HepG2 (cell line): ENCODE results near the gene RAPGEFL1. TPM values are rescaled to one million over a fixed set of nuclear protein-coding genes. Genes with fewer than 3 reads are reported as not detected.

Experiments used
- E2F5 ChIP-seq: sonication (generic); formaldehyde crosslinking; conservative IDR thresholded peaks from 2 replicates; pipeline ENCODE4 v1.4.0; 2020; ENCODE audit warnings: missing genetic modification reagents
- ETV6 ChIP-seq: sonication (generic); formaldehyde crosslinking; conservative IDR thresholded peaks from 2 replicates; pipeline ENCODE4 v1.4.0; 2020; ENCODE audit warnings: missing genetic modification reagents
- GATAD1 ChIP-seq: IDR thresholded peaks from 2 replicates; pipeline ENCODE4 v1.6.1; 2016; ENCODE audit warnings: missing genetic modification reagents, missing compliant biosample characterization
- KLF12 ChIP-seq: sonication (generic); formaldehyde crosslinking; IDR thresholded peaks from 2 replicates; pipeline ENCODE4 v1.4.0; 2020; ENCODE audit warnings: missing genetic modification reagents, borderline replicate concordance
- MXI1 ChIP-seq: IDR thresholded peaks from 3 replicates; pipeline ENCODE4 v1.6.1; 2012; ENCODE audit warnings: low read depth, low read length, inconsistent platforms, borderline replicate concordance
- NCOA5 ChIP-seq: sonication (generic); formaldehyde crosslinking; IDR thresholded peaks from 2 replicates; pipeline ENCODE4 v1.4.0; 2020; ENCODE audit warnings: missing genetic modification reagents
- SNAPC4 ChIP-seq: sonication (generic); formaldehyde crosslinking; IDR thresholded peaks from 2 replicates; pipeline ENCODE4 v1.4.0; 2020; ENCODE audit warnings: mild to moderate bottlenecking, missing genetic modification reagents
- SP1 ChIP-seq, 2 experiments: fragments of 450-650 bp in 1 of 2; sonication (generic) in 1 of 2; formaldehyde crosslinking in 1 of 2; IDR thresholded peaks; 2 replicates each; pipeline versions ENCODE4 v1.4.0 to v1.6.1; 2016 to 2020; ENCODE audit warnings: missing genetic modification reagents in 1 of 2
- ZNF431 ChIP-seq: sonication (generic); formaldehyde crosslinking; IDR thresholded peaks from 2 replicates; pipeline ENCODE4 v1.9.0; 2022; ENCODE audit warnings: missing genetic modification reagents, low read depth, mild to moderate bottlenecking, borderline replicate concordance
- ZNF710 ChIP-seq: sonication (generic); formaldehyde crosslinking; IDR thresholded peaks from 2 replicates; pipeline ENCODE4 v1.5.0; 2020; ENCODE audit warnings: mild to moderate bottlenecking, missing genetic modification reagents, borderline replicate concordance
- polyA plus RNA-seq, 8 experiments: library from polyadenylated mRNA; depleted of rRNA in 3 of 8; stranded (reverse) in 7 of 8; unstranded in 1 of 8; fragments of >200 nt; fragmentation: Illumina TruSeq in 4 of 8; extraction: Trizol in 4 of 8; gene quantifications; 2 replicates each; pipeline versions ENCODE4 v1.2.1 to v1.2.3, GENCODE V29; 2011 to 2016; ENCODE audit warnings: low read depth in 4 of 8, missing spikeins in 1 of 8, mixed read lengths in 1 of 8; ENCODE audit not compliant: insufficient read depth in 1 of 8
- total RNA-seq, 5 experiments: library from RNA; depleted of rRNA; stranded (reverse); fragments of >200 nt; fragmentation: Illumina TruSeq; extraction: Trizol; gene quantifications; 2 replicates each; pipeline ENCODE4 v1.2.3, GENCODE V29; 2016; ENCODE audit warnings: low read depth in 1 of 5
- TF ChIP-seq, protein P1 (sequence below): sonication (generic); formaldehyde crosslinking; IDR thresholded peaks from 2 replicates; pipeline ENCODE4 v1.4.0; 2020; ENCODE audit warnings: missing genetic modification reagents, mild to moderate bottlenecking, borderline replicate concordance
- TF ChIP-seq, protein P2 (sequence below): sonication (generic); formaldehyde crosslinking; IDR thresholded peaks from 2 replicates; pipeline ENCODE4 v1.5.0; 2020; ENCODE audit warnings: mild to moderate bottlenecking, missing genetic modification reagents

The RAPGEFL1 gene
- total and polyA plus RNA-seq, 2 of the 13 experiments (the other 11 are each of a cell fraction or from before 2014, with no cell fraction given): 4.5 to 7.8 TPM

DNA sequence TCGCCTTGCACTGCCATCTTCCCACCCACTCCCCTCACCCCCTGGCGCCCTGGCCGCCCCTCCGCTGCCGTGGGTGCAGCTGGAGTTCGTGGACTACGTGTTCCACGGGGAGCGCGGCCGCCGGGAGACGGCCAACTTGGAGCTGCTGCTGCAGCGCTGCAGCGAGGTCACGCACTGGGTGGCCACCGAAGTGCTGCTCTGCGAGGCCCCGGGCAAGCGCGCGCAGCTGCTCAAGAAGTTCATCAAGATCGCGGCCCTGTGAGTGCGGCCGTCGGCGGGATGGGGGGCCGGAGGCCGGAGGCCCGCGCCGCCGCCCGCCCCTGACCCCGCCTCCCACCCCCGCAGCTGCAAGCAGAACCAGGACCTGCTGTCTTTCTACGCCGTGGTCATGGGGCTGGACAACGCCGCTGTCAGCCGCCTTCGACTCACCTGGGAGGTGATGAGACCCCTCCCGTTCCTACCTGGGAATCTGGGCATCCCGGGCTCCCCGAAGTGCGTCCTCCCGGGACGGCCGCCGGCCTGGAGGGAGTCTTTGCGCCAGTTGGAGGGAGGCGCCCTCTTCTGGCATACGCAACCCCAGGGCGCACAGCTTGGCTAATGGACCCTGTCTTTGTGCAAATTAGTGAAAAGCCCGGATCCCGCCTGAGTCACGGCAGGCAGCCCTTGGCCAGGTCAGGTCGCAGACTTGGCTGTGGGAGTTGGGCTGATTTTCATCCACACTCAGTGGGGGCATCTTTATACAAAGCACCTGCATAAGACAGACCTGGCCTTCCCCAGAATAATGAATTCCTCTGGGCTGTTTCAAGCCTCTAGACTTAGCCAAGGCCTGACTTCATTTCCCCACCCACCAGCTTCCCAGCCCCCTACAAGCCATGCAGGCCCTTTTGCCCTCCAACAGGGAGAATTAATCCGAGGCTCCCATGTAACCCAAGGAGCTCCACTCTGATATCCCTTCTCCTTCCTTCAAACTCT, 14.3 kb downstream of the RAPGEFL1 start (continued):
- TF ChIP-seq ZNF710: peak; percentile 41; the same call in 1 of the 2 replicates
- peak; percentile 26; the same call in 1 of the 2 replicates for TF ChIP-seq GATAD1
- no peak for TF ChIP-seq SP1 (IDR thresholded peaks at IDR 0.05)
- no peak for TF ChIP-seq SP1 (CRISPR knock-in tag; IDR thresholded peaks at IDR 0.05)
- TF ChIP-seq, protein P1, sequence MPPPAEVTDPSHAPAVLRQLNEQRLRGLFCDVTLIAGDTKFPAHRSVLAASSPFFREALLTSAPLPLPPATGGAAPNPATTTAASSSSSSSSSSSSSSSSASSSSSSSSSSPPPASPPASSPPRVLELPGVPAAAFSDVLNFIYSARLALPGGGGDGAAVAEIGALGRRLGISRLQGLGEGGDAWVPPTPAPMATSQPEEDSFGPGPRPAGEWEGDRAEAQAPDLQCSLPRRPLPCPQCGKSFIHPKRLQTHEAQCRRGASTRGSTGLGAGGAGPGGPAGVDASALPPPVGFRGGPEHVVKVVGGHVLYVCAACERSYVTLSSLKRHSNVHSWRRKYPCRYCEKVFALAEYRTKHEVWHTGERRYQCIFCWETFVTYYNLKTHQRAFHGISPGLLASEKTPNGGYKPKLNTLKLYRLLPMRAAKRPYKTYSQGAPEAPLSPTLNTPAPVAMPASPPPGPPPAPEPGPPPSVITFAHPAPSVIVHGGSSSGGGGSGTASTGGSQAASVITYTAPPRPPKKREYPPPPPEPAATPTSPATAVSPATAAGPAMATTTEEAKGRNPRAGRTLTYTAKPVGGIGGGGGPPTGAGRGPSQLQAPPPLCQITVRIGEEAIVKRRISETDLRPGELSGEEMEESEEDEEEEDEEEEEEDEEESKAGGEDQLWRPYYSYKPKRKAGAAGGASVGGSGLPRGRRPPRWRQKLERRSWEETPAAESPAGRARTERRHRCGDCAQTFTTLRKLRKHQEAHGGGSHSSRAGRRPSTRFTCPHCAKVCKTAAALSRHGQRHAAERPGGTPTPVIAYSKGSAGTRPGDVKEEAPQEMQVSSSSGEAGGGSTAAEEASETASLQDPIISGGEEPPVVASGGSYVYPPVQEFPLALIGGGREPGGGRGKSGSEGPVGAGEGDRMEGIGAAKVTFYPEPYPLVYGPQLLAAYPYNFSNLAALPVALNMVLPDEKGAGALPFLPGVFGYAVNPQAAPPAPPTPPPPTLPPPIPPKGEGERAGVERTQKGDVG (CRISPR knock-in tag): no peak
- no peak for TF ChIP-seq NCOA5
- no peak for TF ChIP-seq MXI1
- TF ChIP-seq, protein P2, sequence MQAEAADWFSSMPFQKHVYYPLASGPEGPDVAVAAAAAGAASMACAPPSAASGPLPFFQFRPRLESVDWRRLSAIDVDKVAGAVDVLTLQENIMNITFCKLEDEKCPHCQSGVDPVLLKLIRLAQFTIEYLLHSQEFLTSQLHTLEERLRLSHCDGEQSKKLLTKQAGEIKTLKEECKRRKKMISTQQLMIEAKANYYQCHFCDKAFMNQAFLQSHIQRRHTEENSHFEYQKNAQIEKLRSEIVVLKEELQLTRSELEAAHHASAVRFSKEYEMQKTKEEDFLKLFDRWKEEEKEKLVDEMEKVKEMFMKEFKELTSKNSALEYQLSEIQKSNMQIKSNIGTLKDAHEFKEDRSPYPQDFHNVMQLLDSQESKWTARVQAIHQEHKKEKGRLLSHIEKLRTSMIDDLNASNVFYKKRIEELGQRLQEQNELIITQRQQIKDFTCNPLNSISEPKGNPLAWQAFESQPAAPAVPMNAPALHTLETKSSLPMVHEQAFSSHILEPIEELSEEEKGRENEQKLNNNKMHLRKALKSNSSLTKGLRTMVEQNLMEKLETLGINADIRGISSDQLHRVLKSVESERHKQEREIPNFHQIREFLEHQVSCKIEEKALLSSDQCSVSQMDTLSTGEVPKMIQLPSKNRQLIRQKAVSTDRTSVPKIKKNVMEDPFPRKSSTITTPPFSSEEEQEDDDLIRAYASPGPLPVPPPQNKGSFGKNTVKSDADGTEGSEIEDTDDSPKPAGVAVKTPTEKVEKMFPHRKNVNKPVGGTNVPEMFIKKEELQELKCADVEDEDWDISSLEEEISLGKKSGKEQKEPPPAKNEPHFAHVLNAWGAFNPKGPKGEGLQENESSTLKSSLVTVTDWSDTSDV (CRISPR knock-in tag): no peak
- no peak for TF ChIP-seq E2F5
- no peak for TF ChIP-seq ETV6 (CRISPR knock-in tag)
- TF ChIP-seq ZNF431 (CRISPR knock-in tag): 0 out of 2 replicates have a peak, but pooled peaks have one; percentile 42
- peak; percentile 86 for TF ChIP-seq SNAPC4 (CRISPR knock-in tag)
- TF ChIP-seq KLF12 (CRISPR knock-in tag): 0 out of 2 replicates have a peak, but pooled peaks have one; percentile 19
